Endothelial cell of umbilical vein (primary cell): Measurements from ENCODE around the gene AGRP. TPM values are rescaled to one million over a fixed set of nuclear protein-coding genes. Genes with fewer than 3 reads are reported as not detected.

ENCODE experiments used
- BruUV-seq: library from RNA; stranded (reverse); fragments of 400-500 nt; replicated peaks from 2 replicates; lab custom pipeline; 2021; lab: Mats Ljungman, UMichigan
- CTCF ChIA-PET: fragments of 300-600, 350-600 bp; sonication (Branson Sonifier 250); formaldehyde crosslinking; loops from one replicate; lab custom pipeline; 2021; ENCODE audit warnings: antibody characterized with exemption, inconsistent platforms; lab: Charles Lee
- POLR2A ChIA-PET: fragments of 300-600, 350-600 bp; sonication (Branson Sonifier 250); formaldehyde crosslinking; loops from one replicate; lab custom pipeline; 2021; ENCODE audit warnings: antibody characterized with exemption, inconsistent platforms; lab: Charles Lee
- DNase-seq: peaks from one replicate; pipeline ENCODE4 v3.0.0-alpha.2; 2011; ENCODE audit warnings: low read depth, low spot score
- FAIRE-seq: peaks from 2 replicates; lab custom pipeline; 2011; peaks lifted over from hg19 to GRCh38; lab: Jason Lieb, UNC
- H2AFZ ChIP-seq: 2 replicates; pipeline ENCODE4 v1.6.0; 2012; ENCODE audit warnings: low read depth, low read length, control low read depth, inconsistent platforms
- H3K27ac ChIP-seq: 2 replicates; pipeline ENCODE4 v1.5.1; 2011; ENCODE audit warnings: low read depth, mild to moderate bottlenecking, control low read depth, low read length, moderate library complexity; ENCODE audit not compliant: insufficient read depth
- H3K27me3 ChIP-seq, 2 experiments: 2 replicates each; pipeline versions ENCODE4 v1.6.0 to v1.6.1; 2011; ENCODE audit warnings: low read length in 2 of 2, mixed read lengths in 1 of 2; ENCODE audit not compliant: control insufficient read depth in 2 of 2, insufficient read depth in 2 of 2
- H3K36me3 ChIP-seq, 2 experiments: 2 replicates in 1 of 2; 3 replicates in 1 of 2; pipeline ENCODE4 v1.5.1; 2011; ENCODE audit warnings: low read length in 2 of 2, mild to moderate bottlenecking in 1 of 2, moderate library complexity in 1 of 2; ENCODE audit not compliant: control insufficient read depth in 2 of 2, insufficient read depth in 2 of 2; ENCODE audit errors: extremely low read depth in 1 of 2
- H3K4me1 ChIP-seq: 3 replicates; pipeline ENCODE4 v1.5.1; 2011; ENCODE audit warnings: mild to moderate bottlenecking, low read length; ENCODE audit not compliant: control insufficient read depth, insufficient read depth; ENCODE audit errors: extremely low read depth
- H3K4me2 ChIP-seq: 2 replicates; pipeline ENCODE4 v1.6.1; 2011; ENCODE audit warnings: low read length, control low read depth, mixed read lengths; ENCODE audit not compliant: insufficient read depth
- H3K4me3 ChIP-seq, 3 experiments: fragments of 200-600 bp in 1 of 3; sonication (generic), shearing (Covaris generic) in 1 of 3; replicated peaks in 1 of 3; 2 replicates each; pipeline ENCODE4 v1.5.1; 2011 to 2016; ENCODE audit warnings: control low read depth in 3 of 3, low read length in 3 of 3, mild to moderate bottlenecking in 2 of 3, inconsistent platforms in 1 of 3, low read depth in 1 of 3, moderate library complexity in 1 of 3; ENCODE audit not compliant: insufficient read depth in 1 of 3
- H3K79me2 ChIP-seq: 2 replicates; pipeline ENCODE4 v1.6.0; 2012; ENCODE audit warnings: low read length, inconsistent platforms; ENCODE audit not compliant: control insufficient read depth, insufficient read depth
- H3K9ac ChIP-seq: replicated peaks from 2 replicates; pipeline ENCODE3; 2011; ENCODE audit warnings: low read length, control low read depth; ENCODE audit not compliant: insufficient read depth; ENCODE audit errors: extremely low read depth
- H3K9me1 ChIP-seq: replicated peaks from 3 replicates; pipeline ENCODE4 v1.6.0; 2011; ENCODE audit warnings: mild to moderate bottlenecking, low read length; ENCODE audit not compliant: control insufficient read depth, insufficient read depth; ENCODE audit errors: extremely low read depth
- H3K9me3 ChIP-seq: replicated peaks from 2 replicates; pipeline ENCODE4 v1.5.1; 2012; ENCODE audit warnings: low read length, inconsistent platforms; ENCODE audit not compliant: control insufficient read depth, insufficient read depth
- H4K20me1 ChIP-seq: replicated peaks from 2 replicates; pipeline ENCODE3; 2011; ENCODE audit warnings: mild to moderate bottlenecking, low read length; ENCODE audit not compliant: control insufficient read depth, insufficient read depth; ENCODE audit errors: extremely low read depth
- EZH2 ChIP-seq: IDR thresholded peaks from 2 replicates; pipeline ENCODE4 v1.6.1; 2012; ENCODE audit warnings: borderline replicate concordance, low read depth, mild to moderate bottlenecking, moderate library complexity, low read length, inconsistent platforms; ENCODE audit not compliant: severe bottlenecking
- FOS ChIP-seq: IDR thresholded peaks from 2 replicates; pipeline ENCODE4 v1.6.1; 2011; ENCODE audit warnings: mild to moderate bottlenecking, low read length, moderate library complexity, borderline replicate concordance; ENCODE audit not compliant: insufficient read depth
- MYC ChIP-seq: IDR thresholded peaks from one replicate; pipeline ENCODE4 v1.6.1; 2011; ENCODE audit warnings: mild to moderate bottlenecking, low read depth, low read length
- POLR2A ChIP-seq: IDR thresholded peaks from 2 replicates; pipeline ENCODE4 v1.6.1; 2012; ENCODE audit warnings: low read depth, mild to moderate bottlenecking, control low read depth, low read length
- POLR2AphosphoS5 ChIP-seq: IDR thresholded peaks from 2 replicates; pipeline ENCODE4 v1.6.1; 2012; ENCODE audit warnings: low read depth, mild to moderate bottlenecking, control low read depth, low read length, moderate library complexity; ENCODE audit not compliant: insufficient read depth
- dilution Hi-C: fragments of 300-500 bp; cut with MboI; formaldehyde crosslinking; loops from one replicate; pipeline ENCODE4 v1.15.0; 2019; ENCODE audit warnings: low sequenced_read_pairs; ENCODE audit not compliant: extremely low pct_ligation_motif_present
- intact Hi-C: fragments of 100-400 bp; cut with micrococcal nuclease; formaldehyde crosslinking; loops from one replicate; pipeline ENCODE4 v1.10.0; 2022
- polyA plus RNA-seq, 4 experiments: library from polyadenylated mRNA; depleted of rRNA in 3 of 4; stranded (reverse) in 3 of 4; unstranded in 1 of 4; fragments of >200 nt; gene quantifications; 2 replicates each; pipeline versions ENCODE4 v1.2.1 to v1.2.3, GENCODE V29; 2011 to 2012; ENCODE audit warnings: missing spikeins in 1 of 4
- total RNA-seq: library from RNA; stranded (reverse); gene quantifications from 2 replicates; pipeline ENCODE4 v1.2.3, GENCODE V29; 2021
- TF ChIP-seq, protein P1 (sequence below), 2 donors: IDR thresholded peaks; 1 replicate in 1 of 2; 2 replicates in 1 of 2; pipeline ENCODE4 v1.5.1; 2011; ENCODE audit warnings: low read length in 2 of 2, mild to moderate bottlenecking in 2 of 2, moderate library complexity in 2 of 2, control low read depth in 1 of 2, inconsistent platforms in 1 of 2, low read depth in 1 of 2; ENCODE audit not compliant: insufficient read depth in 1 of 2; ENCODE audit errors: extremely low read depth in 1 of 2

Gene AGRP
- total and polyA plus RNA-seq, 2 donors (not counting 3 experiments of a cell fraction or from before 2014, with no cell fraction given), result not detected

DNA sequence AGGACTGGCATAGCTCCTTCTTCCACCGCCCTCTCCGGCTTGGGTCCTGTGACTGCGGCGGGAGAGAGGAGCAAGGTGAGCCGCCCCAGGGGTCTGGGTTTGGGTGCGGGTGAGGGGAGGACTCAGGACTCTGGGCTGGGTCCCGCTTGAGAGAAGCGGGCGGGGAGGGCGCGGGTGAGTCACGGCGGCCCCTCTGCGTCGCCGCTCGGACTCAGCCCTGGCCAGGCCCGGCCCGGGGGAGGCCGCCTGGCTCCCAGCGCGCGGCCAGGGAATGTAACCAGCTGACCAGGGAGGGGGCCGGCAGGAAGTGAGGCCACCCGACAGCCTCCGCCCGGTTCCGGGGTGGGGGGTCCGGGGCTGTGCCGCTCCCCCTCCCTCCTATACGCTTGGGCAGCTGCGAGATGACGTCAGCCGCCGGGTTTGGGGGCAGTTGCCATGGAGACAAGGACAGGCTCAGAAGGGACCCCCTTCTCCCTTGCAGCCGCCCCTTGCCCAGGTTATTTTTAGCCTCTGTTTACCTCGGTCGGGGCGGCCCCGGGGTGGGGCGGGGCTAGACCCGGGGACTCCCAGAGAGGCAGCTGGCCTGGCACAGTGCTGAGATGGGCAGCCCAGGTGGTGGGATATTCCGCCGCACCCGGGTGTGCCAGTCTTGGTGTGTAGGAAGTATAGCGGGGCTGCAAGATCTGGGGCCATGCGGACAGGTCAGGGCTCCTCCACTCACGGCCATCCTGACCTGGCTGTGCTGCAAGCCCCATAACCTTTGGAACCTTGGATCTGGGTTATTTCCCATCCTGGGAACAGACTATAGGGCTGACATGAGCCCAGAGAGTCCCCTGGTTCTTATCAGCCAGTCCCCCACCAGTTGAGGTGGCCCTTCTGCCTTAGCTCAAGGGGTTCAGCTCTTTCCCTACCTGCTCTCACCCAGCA is 46.9 kb upstream of the AGRP start:
- BruUV-seq, result no TSS peak
- peaks cover 15% of the 10 kb centered on the region for H3K4me1 ChIP-seq
- FAIRE-seq (peak; percentile 35), DNase-seq (peak; percentile 48)
- H3K36me3 ChIP-seq, result no peaks in the 10 kb centered on the region
- no peaks in the 10 kb centered on the region for H3K9me3 ChIP-seq
- H3K9me1 ChIP-seq, result no peaks in the 10 kb centered on the region
- POLR2A ChIA-PET, result interaction anchor here (1.2 kb wide), 1 partner anchor 7 kb away, joined by 6 read pairs; no protein-coding TSS in a partner anchor
- dilution Hi-C loops (no loop called here), intact Hi-C loops (no loop called here)
- peak overlapping the region; percentile 76 for H3K27ac ChIP-seq
- peak overlapping the region; percentile 85 for H3K9ac ChIP-seq
- H3K4me2 ChIP-seq, result peak overlapping the region; percentile 96
- CTCF ChIA-PET, result interaction anchor here (0.8 to 3.0 kb wide), 9 partner anchors 9 to 304 kb away, joined by 3 to 35 read pairs (median 5); partner anchors contain the start of genes ATP6V0D1 and CARMIL2
- peak overlapping the region; percentile 55 to 85 (median 77) for H3K4me3 ChIP-seq
- no peaks in the 10 kb centered on the region for H3K27me3 ChIP-seq
- TF ChIP-seq FOS (peak; percentile 58), POLR2A (peak; percentile 44), MYC (no peak), POLR2AphosphoS5 (peak; percentile 78), EZH2 (no peak)
- TF ChIP-seq, protein P1, sequence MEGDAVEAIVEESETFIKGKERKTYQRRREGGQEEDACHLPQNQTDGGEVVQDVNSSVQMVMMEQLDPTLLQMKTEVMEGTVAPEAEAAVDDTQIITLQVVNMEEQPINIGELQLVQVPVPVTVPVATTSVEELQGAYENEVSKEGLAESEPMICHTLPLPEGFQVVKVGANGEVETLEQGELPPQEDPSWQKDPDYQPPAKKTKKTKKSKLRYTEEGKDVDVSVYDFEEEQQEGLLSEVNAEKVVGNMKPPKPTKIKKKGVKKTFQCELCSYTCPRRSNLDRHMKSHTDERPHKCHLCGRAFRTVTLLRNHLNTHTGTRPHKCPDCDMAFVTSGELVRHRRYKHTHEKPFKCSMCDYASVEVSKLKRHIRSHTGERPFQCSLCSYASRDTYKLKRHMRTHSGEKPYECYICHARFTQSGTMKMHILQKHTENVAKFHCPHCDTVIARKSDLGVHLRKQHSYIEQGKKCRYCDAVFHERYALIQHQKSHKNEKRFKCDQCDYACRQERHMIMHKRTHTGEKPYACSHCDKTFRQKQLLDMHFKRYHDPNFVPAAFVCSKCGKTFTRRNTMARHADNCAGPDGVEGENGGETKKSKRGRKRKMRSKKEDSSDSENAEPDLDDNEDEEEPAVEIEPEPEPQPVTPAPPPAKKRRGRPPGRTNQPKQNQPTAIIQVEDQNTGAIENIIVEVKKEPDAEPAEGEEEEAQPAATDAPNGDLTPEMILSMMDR (IDR thresholded peaks at IDR 0.05; ENCODE audit: extremely low read depth in 1 of 2, insufficient read depth in 1 of 2, low read depth in 1 of 2, low read length in 2 of 2), result no peak
- no peaks in the 10 kb centered on the region for H4K20me1 ChIP-seq
- H2AFZ ChIP-seq, result peak overlapping the region; percentile 80
- H3K79me2 ChIP-seq, result peaks cover 46% of the 10 kb centered on the region
